Measurements from ENCODE around the gene TBC1D19. TPM values are rescaled to one million over a fixed set of nuclear protein-coding genes. Genes with fewer than 3 reads are reported as not detected.

The TBC1D19 gene
- polyA plus RNA-seq, 1 experiment, result 37.0 TPM

DNA sequence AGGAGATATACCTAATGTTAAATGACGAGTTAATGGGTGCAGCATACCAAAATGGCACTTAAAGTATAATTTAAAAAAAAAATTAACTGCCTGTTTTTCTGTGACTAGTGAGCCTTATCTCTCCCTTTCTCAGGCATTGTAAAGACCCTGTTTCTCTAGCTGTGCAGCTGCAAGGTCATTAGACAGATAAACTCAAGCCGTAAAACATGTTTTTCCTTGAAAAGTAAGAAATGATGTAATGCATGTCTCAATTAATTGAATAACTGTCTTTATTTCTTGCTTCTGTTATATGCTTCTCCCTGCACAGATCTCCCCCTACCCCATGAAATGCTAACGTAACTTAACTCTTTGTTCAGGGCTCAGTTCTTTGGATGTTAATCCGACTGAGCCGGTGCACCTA is 10.5 kb downstream of the TBC1D19 start:
- no peak for DNase-seq (ENCODE audit: low read depth, low spot score)
- H3K27ac ChIP-seq (ENCODE audit: low read depth, low read length), result no peak overlapping the region
- CTCF ChIA-PET, result no interaction called here
- no peak overlapping the region for H3K4me3 ChIP-seq (ENCODE audit: low read depth, low read length)
- TF ChIP-seq, protein P1, sequence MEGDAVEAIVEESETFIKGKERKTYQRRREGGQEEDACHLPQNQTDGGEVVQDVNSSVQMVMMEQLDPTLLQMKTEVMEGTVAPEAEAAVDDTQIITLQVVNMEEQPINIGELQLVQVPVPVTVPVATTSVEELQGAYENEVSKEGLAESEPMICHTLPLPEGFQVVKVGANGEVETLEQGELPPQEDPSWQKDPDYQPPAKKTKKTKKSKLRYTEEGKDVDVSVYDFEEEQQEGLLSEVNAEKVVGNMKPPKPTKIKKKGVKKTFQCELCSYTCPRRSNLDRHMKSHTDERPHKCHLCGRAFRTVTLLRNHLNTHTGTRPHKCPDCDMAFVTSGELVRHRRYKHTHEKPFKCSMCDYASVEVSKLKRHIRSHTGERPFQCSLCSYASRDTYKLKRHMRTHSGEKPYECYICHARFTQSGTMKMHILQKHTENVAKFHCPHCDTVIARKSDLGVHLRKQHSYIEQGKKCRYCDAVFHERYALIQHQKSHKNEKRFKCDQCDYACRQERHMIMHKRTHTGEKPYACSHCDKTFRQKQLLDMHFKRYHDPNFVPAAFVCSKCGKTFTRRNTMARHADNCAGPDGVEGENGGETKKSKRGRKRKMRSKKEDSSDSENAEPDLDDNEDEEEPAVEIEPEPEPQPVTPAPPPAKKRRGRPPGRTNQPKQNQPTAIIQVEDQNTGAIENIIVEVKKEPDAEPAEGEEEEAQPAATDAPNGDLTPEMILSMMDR (IDR thresholded peaks at IDR 0.05; ENCODE audit: low read depth, low read length), result no peak
- POLR2A ChIA-PET, result no interaction called here
- H3K9me3 ChIP-seq (ENCODE audit: control insufficient read depth, insufficient read depth, low read length), result no peaks in the 10 kb centered on the region; the same call in 1 of the 2 replicates
- H3K27me3 ChIP-seq (ENCODE audit: control insufficient read depth, insufficient read depth, low read length), result no peaks in the 10 kb centered on the region

DNA sequence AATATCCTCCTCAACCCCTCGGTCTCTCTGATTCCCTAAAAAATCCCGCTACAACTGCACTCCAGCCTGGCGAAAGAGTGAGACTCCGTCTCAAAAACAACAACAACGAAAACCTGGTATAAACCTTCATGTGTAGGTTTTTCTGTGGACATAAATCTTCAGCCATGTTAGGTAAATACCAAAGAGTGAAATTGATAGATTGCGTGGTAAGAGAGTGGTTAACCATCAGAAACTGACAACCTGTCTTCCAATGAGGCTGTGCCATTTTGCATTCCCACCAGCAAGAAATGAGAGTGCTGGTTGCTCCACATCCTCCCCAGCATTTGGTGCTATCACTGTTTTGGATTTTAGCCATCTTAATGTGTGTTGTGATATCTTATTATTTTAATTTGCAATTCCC is 10.9 kb downstream of the TBC1D19 start:
- H3K27me3 ChIP-seq (ENCODE audit: control insufficient read depth, insufficient read depth, low read length), result no peaks in the 10 kb centered on the region
- H3K9me3 ChIP-seq (ENCODE audit: control insufficient read depth, insufficient read depth, low read length), result no peaks in the 10 kb centered on the region; the same call in 1 of the 2 replicates
- no peak for DNase-seq (ENCODE audit: low read depth, low spot score)
- TF ChIP-seq, protein P1 (IDR thresholded peaks at IDR 0.05; ENCODE audit: low read depth, low read length), result no peak
- POLR2A ChIA-PET, result no interaction called here
- H3K4me3 ChIP-seq (ENCODE audit: low read depth, low read length), result no peak overlapping the region
- no peak overlapping the region for H3K27ac ChIP-seq (ENCODE audit: low read depth, low read length)
- CTCF ChIA-PET, result no interaction called here

DNA sequence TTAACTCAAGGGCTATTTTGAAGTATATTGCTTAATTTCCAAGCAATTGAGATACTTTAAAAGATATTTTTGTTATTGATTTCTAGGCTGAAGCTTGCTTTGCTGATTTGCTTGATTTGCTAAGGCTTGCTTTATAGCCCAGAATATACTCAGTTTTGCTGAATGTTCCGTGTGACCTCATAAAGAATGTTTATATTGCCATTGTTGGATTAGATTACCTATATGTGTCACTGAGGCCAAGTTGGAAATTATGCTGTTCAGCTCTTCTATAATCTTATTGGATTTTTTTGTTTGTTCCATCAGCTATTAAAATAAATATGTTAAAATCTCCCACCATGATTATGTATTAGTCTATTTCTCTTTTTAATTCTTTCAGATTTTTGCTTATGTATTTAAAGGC is 13.0 kb downstream of the TBC1D19 start:
- Histone ChIP-seq H3K27me3 (ENCODE audit: control insufficient read depth, insufficient read depth, low read length) (no peaks in the 10 kb centered on the region), H3K9me3 (ENCODE audit: control insufficient read depth, insufficient read depth, low read length) (no peaks in the 10 kb centered on the region; the same call in 1 of the 2 replicates), H3K4me3 (ENCODE audit: low read depth, low read length) (no peak overlapping the region), H3K27ac (ENCODE audit: low read depth, low read length) (no peak overlapping the region)
- DNase-seq (ENCODE audit: low read depth, low spot score), result no peak
- TF ChIP-seq, protein P1 (IDR thresholded peaks at IDR 0.05; ENCODE audit: low read depth, low read length), result no peak
- ChIA-PET POLR2A (no interaction called here), CTCF (interaction anchor here (0.6 to 1.3 kb wide), 3 partner anchors 93 to 336 kb away, joined by 3 read pairs; no protein-coding TSS in a partner anchor)

DNA sequence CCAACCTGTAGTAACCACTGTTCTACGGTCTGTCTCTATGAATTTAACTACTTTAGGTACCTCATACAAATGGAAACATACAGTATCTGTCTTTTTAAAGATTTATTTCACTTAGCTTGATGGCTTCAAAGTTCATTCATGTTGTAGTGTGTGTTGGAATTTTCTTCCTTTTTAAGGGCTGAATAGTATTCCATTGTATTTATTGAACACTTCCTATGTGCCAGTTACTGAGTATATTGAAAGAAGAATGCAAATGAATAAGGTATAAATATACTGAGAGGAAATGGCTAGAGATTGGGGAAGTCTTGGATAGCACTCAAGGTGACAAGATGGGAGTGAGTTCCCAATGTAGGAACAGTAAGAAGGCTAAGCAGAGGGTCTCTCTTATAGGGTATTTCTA is 17.3 kb downstream of the TBC1D19 start:
- CTCF ChIA-PET, result interaction anchor here (0.8 to 1.2 kb wide), 2 partner anchors 142 to 271 kb away, joined by 3 read pairs; no protein-coding TSS in a partner anchor
- Histone ChIP-seq H3K27ac (ENCODE audit: low read depth, low read length) (no peak overlapping the region), H3K9me3 (ENCODE audit: control insufficient read depth, insufficient read depth, low read length) (peaks cover 2% of the 10 kb centered on the region; the same call in 1 of the 2 replicates), H3K4me3 (ENCODE audit: low read depth, low read length) (no peak overlapping the region), H3K27me3 (ENCODE audit: control insufficient read depth, insufficient read depth, low read length) (no peaks in the 10 kb centered on the region)
- TF ChIP-seq, protein P1 (IDR thresholded peaks at IDR 0.05; ENCODE audit: low read depth, low read length), result no peak
- no peak for DNase-seq (ENCODE audit: low read depth, low spot score)
- POLR2A ChIA-PET, result no interaction called here

DNA sequence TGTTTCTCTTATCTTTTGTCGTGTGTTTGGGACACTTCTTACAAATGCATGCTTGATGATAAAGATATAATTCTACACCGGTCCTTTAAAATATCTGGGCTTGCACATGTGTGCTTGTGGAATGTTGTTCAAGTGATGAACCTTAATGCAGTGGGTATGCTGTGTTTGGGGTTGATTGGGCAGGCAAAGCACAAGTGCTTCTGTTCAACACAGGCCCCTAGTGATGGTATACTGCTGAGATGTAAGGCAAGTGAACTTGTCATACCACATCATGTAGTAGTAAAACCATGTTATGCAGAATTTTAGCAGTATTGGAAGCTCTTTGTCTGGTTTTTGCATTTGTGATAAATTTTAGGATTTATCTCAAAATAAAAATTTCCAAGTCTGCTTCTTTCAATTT is 23.9 kb downstream of the TBC1D19 start:
- CTCF ChIA-PET, result no interaction called here
- TF ChIP-seq, protein P1 (IDR thresholded peaks at IDR 0.05; ENCODE audit: low read depth, low read length), result no peak
- no peak for DNase-seq (ENCODE audit: low read depth, low spot score)
- H3K9me3 ChIP-seq (ENCODE audit: control insufficient read depth, insufficient read depth, low read length), result peaks cover 2% of the 10 kb centered on the region; the same call in 1 of the 2 replicates
- H3K27me3 ChIP-seq (ENCODE audit: control insufficient read depth, insufficient read depth, low read length), result no peaks in the 10 kb centered on the region
- H3K4me3 ChIP-seq (ENCODE audit: low read depth, low read length), result no peak overlapping the region
- POLR2A ChIA-PET, result no interaction called here
- no peak overlapping the region for H3K27ac ChIP-seq (ENCODE audit: low read depth, low read length)
